ENCODE measurements around the gene RTN4R. TPM values are rescaled to one million over a fixed set of nuclear protein-coding genes. Genes with fewer than 3 reads are reported as not detected.
"Not testable (repeated sequence)": the region's sequence is repeated elsewhere in the genome, so short reads cannot be mapped to it uniquely, and the experiment has no call there.

RTN4R gene
- total and polyA plus RNA-seq, 2 of the 13 experiments (the other 11 are each of a cell fraction or from before 2014, with no cell fraction given), result 0.22 to 0.77 TPM

DNA sequence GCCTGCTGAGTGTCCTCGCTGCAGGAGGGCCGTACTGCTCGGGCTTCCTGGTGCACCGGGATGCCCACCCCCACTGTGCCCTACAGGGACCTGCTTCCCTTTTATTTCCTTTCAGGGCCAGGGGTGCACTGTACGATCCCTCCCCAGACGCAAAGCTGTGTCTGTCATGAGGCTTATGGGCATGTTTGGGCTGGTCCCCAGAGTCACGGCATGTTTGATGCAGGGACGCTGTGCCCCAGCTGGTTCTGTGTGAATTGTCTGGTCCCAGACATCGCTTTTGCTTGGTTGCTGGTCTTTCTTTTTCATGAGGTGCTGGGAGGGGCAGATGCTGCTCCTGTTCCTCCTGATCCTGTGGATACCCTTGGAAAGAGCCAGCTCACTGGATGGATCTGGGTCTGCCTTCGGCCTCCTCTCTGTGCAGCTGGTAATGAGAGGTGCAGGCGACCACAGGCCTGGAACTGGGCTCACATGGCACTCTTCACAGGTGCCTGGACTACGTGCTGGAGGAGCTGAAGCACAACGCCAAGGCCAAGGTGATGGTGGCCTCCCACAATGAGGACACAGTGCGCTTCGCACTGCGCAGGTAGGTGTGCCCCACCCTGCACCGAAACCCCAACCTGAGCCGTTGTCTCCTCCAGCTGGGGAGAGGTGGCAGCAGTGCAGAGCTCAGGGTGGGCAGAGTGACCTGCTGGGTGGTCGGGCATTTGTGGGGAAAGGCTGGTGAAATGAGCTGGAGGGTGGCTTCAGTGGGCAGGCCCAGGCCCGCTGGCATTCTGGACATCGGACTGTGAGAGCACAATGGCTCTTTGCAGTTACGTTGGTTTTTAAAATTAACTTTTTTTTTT, 40.9 kb upstream of the RTN4R start:
- H3K27me3 ChIP-seq (ENCODE audit: control insufficient read depth in 1 of 2, insufficient read depth in 2 of 2, low read length in 2 of 2); POLR2A ChIA-PET; H2AFZ ChIP-seq (ENCODE audit: low read length); CTCF ChIA-PET (ENCODE audit: low intra/inter-chr PET ratio, low total read pairs); H3K4me3 ChIP-seq (replicated peaks in 1 of 3; ENCODE audit: insufficient read depth in 1 of 3, low read depth in 2 of 3, low read length in 3 of 3); ATAC-seq; H3K9ac ChIP-seq (ENCODE audit: insufficient read depth, low read depth, low read length); BruUV-seq (replicated peaks); H3K9me3 ChIP-seq (ENCODE audit: low read length); in situ Hi-C loops (cut with HindIII; ENCODE audit: extremely low pct_ligation_motif_present, low pct_unique_long_range_greater_than_20kb); H3K36me3 ChIP-seq (replicated peaks in 1 of 2; ENCODE audit: control insufficient read depth in 1 of 2, insufficient read depth in 2 of 2, low read length in 2 of 2); FAIRE-seq; H3K79me2 ChIP-seq (ENCODE audit: insufficient read depth, low read length); intact Hi-C loops (cut with micrococcal nuclease; ENCODE audit: unreplicated experiment); H3K4me2 ChIP-seq (ENCODE audit: low read depth, low read length); H4K20me1 ChIP-seq (ENCODE audit: insufficient read depth, low read length); DNase-seq (ENCODE audit: low spot score); H3K27ac ChIP-seq (ENCODE audit: extremely low read length, insufficient read depth, low read length): not testable (repeated sequence)
- 50% methylated on average over 11 of the region's 22 CpGs for WGBS (ENCODE audit: low lambda C conversion rate)
- peaks cover 14% of the 10 kb centered on the region for H3K4me1 ChIP-seq (ENCODE audit: insufficient read depth, low read length)

DNA sequence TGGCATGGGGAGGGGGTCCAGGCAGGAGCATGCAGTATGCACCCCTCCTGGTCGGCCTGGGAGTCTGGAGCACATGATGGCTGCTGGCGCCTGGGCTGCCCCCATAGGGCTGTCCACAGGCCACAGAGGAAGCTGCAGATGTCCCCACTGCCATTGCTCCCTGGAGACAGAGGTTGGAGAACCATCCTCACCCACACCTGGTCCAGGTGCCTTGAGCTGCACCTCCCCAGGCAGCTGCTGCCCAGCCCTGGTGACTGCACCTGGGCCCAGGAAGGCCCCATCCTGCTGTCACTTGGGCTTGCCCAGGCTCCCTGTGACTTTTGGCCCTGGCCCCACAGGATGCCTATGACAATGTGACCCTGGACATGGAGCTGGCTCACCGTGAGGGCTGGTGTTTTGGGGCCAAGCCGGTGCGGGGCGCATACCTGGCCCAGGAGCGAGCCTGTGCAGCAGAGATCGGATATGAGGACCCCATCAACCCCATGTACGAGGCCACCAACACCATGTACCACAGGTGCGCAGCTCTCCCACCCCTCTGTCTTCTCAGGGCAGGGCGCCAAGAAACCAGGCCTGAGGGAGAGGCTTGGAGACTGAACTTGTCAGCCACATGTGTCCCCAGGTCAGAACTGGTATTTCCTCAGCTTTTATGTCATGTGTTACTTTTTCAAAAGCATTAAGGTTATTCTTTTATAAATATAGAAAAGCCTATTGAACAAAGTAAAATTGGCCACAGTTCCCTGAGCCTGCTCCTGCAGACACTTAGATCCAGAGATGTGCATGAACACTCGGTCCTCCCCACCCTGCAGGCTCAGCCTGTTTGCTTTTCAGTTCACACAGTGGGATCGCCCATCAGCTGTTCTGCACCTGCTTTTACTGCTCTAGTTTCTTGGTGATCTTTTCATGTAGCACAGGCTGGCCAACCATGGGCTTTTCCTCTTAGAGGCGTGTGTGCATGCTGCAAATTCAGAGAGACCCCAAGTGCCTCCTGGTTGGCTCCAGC, 39.6 kb upstream of the RTN4R start:
- H3K79me2 ChIP-seq (ENCODE audit: insufficient read depth, low read length); H3K27me3 ChIP-seq (ENCODE audit: control insufficient read depth in 1 of 2, insufficient read depth in 2 of 2, low read length in 2 of 2); in situ Hi-C loops (cut with HindIII; ENCODE audit: extremely low pct_ligation_motif_present, low pct_unique_long_range_greater_than_20kb); H3K9ac ChIP-seq (ENCODE audit: insufficient read depth, low read depth, low read length); ATAC-seq; DNase-seq (ENCODE audit: low spot score); H3K4me1 ChIP-seq (ENCODE audit: insufficient read depth, low read length); H3K4me2 ChIP-seq (ENCODE audit: low read depth, low read length); H3K4me3 ChIP-seq (replicated peaks in 1 of 3; ENCODE audit: insufficient read depth in 1 of 3, low read depth in 2 of 3, low read length in 3 of 3); intact Hi-C loops (cut with micrococcal nuclease; ENCODE audit: unreplicated experiment); H3K27ac ChIP-seq (ENCODE audit: extremely low read length, insufficient read depth, low read length); POLR2A ChIA-PET; BruUV-seq (replicated peaks); H3K36me3 ChIP-seq (replicated peaks in 1 of 2; ENCODE audit: control insufficient read depth in 1 of 2, insufficient read depth in 2 of 2, low read length in 2 of 2); CTCF ChIA-PET (ENCODE audit: low intra/inter-chr PET ratio, low total read pairs); H4K20me1 ChIP-seq (ENCODE audit: insufficient read depth, low read length); FAIRE-seq; H2AFZ ChIP-seq (ENCODE audit: low read length); H3K9me3 ChIP-seq (ENCODE audit: low read length): not testable (repeated sequence)
- WGBS (ENCODE audit: low lambda C conversion rate), result 11% methylated on average over 3 of the region's 14 CpGs

GRCh38 chr22:20306646-20307447, 38.7 kb upstream of the RTN4R start:
- WGBS (ENCODE audit: low lambda C conversion rate), result 20% methylated on average over 2 of the region's 21 CpGs
- H3K4me1 ChIP-seq (ENCODE audit: insufficient read depth, low read length); H3K9ac ChIP-seq (ENCODE audit: insufficient read depth, low read depth, low read length); H3K4me3 ChIP-seq (replicated peaks in 1 of 3; ENCODE audit: insufficient read depth in 1 of 3, low read depth in 2 of 3, low read length in 3 of 3); ATAC-seq; H3K27ac ChIP-seq (ENCODE audit: extremely low read length, insufficient read depth, low read length); CTCF ChIA-PET (ENCODE audit: low intra/inter-chr PET ratio, low total read pairs); H3K4me2 ChIP-seq (ENCODE audit: low read depth, low read length); H4K20me1 ChIP-seq (ENCODE audit: insufficient read depth, low read length); POLR2A ChIA-PET; H3K79me2 ChIP-seq (ENCODE audit: insufficient read depth, low read length); intact Hi-C loops (cut with micrococcal nuclease; ENCODE audit: unreplicated experiment); BruUV-seq (replicated peaks); H2AFZ ChIP-seq (ENCODE audit: low read length); H3K9me3 ChIP-seq (ENCODE audit: low read length); in situ Hi-C loops (cut with HindIII; ENCODE audit: extremely low pct_ligation_motif_present, low pct_unique_long_range_greater_than_20kb); H3K36me3 ChIP-seq (replicated peaks in 1 of 2; ENCODE audit: control insufficient read depth in 1 of 2, insufficient read depth in 2 of 2, low read length in 2 of 2); DNase-seq (ENCODE audit: low spot score); FAIRE-seq: not testable (repeated sequence)
- peaks cover 0 to 14% of the 10 kb centered on the region in 2 experiments; a peak in 2 of 5 replicates for H3K27me3 ChIP-seq (ENCODE audit: control insufficient read depth in 1 of 2, insufficient read depth in 2 of 2, low read length in 2 of 2)

Data from HepG2 (cell line).